Activated CD4-positive, alpha-beta T cell treated with anti-CD3 and anti-CD28 coated beads, Interleukin-2, amount 10 ng/mL, durations not matched to agents 24 days and 14 days (primary cell): Measurements from ENCODE around the gene DSTYK. TPM values are rescaled to one million over a fixed set of nuclear protein-coding genes. Genes with fewer than 3 reads are reported as not detected.
"Not testable (repeated sequence)": the region's sequence is repeated elsewhere in the genome, so short reads cannot be mapped to it uniquely, and the experiment has no call there.

ENCODE experiments used
- DNase-seq: peaks from one replicate; pipeline ENCODE4 v3.0.0; 2022
- H3K27ac Mint-ChIP-seq: one replicate; pipeline ENCODE4 v1.8.0; 2022; ENCODE audit warnings: mild to moderate bottlenecking, mixed read lengths
- H3K27me3 Mint-ChIP-seq: one replicate; pipeline ENCODE4 v1.8.0; 2022; ENCODE audit warnings: mixed read lengths
- H3K36me3 Mint-ChIP-seq: one replicate; pipeline ENCODE4 v1.8.0; 2022; ENCODE audit warnings: low read depth, mild to moderate bottlenecking, mixed read lengths
- H3K4me1 Mint-ChIP-seq: one replicate; pipeline ENCODE4 v1.8.0; 2021; ENCODE audit warnings: mixed read lengths
- H3K4me3 Mint-ChIP-seq: one replicate; pipeline ENCODE4 v1.8.0; 2022; ENCODE audit warnings: mild to moderate bottlenecking, moderate library complexity, mixed read lengths
- H3K9me3 Mint-ChIP-seq: one replicate; pipeline ENCODE4 v1.8.0; 2021; ENCODE audit warnings: mixed read lengths
- intact Hi-C: fragments of 100-400 bp; cut with micrococcal nuclease; formaldehyde crosslinking; loops from one replicate; pipeline ENCODE4 v1.15.1; 2023
- total RNA-seq: library from RNA; stranded (reverse); gene quantifications from 2 replicates; pipeline ENCODE4 v1.2.3, GENCODE V29; 2022

Gene DSTYK
- total RNA-seq, 1 donor from 2014 or later: 27.6 TPM

DNA sequence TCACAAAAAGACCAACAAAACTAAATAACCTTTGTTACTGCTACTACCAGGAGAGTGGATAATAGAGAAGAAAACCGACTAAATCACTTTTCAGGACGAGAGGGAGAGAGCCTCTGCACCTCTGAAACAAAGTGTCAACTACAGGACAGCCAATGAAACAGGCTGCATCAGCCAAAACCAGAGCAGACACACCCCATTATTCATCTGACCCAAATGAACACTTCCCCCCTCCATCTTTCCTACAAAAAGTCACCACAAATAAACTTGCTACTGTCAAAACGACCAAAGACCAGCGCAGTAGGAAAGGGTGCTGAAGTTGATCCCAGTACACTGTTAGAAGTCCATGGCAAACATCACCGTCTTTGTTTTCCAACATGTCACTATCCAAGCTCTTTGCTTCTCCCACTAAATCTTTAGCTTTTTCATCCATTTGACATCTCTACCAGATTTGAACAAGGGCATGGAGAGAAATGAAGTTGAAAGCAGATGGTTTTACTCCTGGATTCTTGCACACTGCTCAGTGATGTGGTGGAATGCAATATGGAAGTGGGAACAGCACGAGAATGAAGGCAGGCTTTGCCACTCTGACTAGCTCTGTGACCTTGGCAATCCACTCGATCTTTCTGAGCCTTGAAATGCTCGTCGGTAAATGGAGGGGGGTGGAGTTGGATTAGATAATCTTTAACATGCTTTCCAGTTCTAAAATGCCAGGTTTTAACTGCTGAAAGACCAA is 20.5 kb downstream of the DSTYK start:
- intact Hi-C loops: no loop called here
- no peak for DNase-seq
- Mint-ChIP-seq H3K27ac (no peak overlapping the region), H3K9me3 (no peaks in the 10 kb centered on the region), H3K36me3 (peaks cover 34% of the 10 kb centered on the region), H3K4me3 (no peak overlapping the region), H3K4me1 (peaks cover 50% of the 10 kb centered on the region), H3K27me3 (no peaks in the 10 kb centered on the region)

GRCh38 chr1:205189131-205189530 is 22.4 kb downstream of the DSTYK start:
- peaks cover 35% of the 10 kb centered on the region for H3K36me3 Mint-ChIP-seq
- peaks cover 55% of the 10 kb centered on the region for H3K4me1 Mint-ChIP-seq
- H3K27ac Mint-ChIP-seq: no peak overlapping the region
- no peak for DNase-seq
- intact Hi-C loops: no loop called here
- no peaks in the 10 kb centered on the region for H3K9me3 Mint-ChIP-seq
- no peaks in the 10 kb centered on the region for H3K27me3 Mint-ChIP-seq
- no peak overlapping the region for H3K4me3 Mint-ChIP-seq

- Mint-ChIP-seq H3K4me3 (no peak overlapping the region), H3K9me3 (no peaks in the 10 kb centered on the region), H3K27me3 (no peaks in the 10 kb centered on the region), H3K36me3 (peaks cover 36% of the 10 kb centered on the region), H3K4me1 (peaks cover 56% of the 10 kb centered on the region), H3K27ac (no peak overlapping the region)
- intact Hi-C loops: no loop called here
- DNase-seq: no peak
Measured at GRCh38 chr1:205188596-205188995, 22.9 kb downstream of the DSTYK start.

- no peak overlapping the region for H3K4me3 Mint-ChIP-seq
- no peak for DNase-seq
- no peaks in the 10 kb centered on the region for H3K9me3 Mint-ChIP-seq
- H3K36me3 Mint-ChIP-seq: peaks cover 38% of the 10 kb centered on the region
- H3K4me1 Mint-ChIP-seq: peaks cover 57% of the 10 kb centered on the region
- no peaks in the 10 kb centered on the region for H3K27me3 Mint-ChIP-seq
- intact Hi-C loops: no loop called here
- H3K27ac Mint-ChIP-seq: no peak overlapping the region
Measured at GRCh38 chr1:205188098-205188497, 23.4 kb downstream of the DSTYK start.

DNA sequence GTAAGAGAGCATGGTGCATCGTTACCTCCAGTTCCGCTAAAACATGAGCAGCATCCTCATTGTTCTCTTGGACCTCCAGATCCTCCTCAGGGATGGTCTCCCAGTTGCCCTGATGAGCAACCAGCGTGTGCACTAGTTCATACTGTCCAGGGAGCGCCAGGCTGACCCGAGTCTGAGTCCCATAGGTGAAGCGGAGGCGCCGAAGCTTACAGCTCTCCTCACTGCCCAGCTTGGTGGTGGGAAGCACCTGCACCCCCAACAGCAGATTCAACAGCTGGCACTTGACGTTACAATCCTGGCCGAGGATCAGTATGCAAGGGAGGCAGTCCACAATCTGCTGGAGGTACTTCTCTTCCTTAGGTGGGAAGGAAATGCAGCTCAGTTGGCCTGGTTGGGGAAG is 24.1 kb downstream of the DSTYK start:
- Mint-ChIP-seq H3K4me1 (peaks cover 57% of the 10 kb centered on the region), H3K27ac (no peak overlapping the region), H3K27me3 (no peaks in the 10 kb centered on the region), H3K36me3 (peaks cover 42% of the 10 kb centered on the region), H3K9me3 (no peaks in the 10 kb centered on the region), H3K4me3 (no peak overlapping the region)
- DNase-seq: no peak
- intact Hi-C loops: loop anchor here (2.0 kb wide), 2 partner anchors 15 to 41 kb away; no protein-coding TSS in a partner anchor

DNA sequence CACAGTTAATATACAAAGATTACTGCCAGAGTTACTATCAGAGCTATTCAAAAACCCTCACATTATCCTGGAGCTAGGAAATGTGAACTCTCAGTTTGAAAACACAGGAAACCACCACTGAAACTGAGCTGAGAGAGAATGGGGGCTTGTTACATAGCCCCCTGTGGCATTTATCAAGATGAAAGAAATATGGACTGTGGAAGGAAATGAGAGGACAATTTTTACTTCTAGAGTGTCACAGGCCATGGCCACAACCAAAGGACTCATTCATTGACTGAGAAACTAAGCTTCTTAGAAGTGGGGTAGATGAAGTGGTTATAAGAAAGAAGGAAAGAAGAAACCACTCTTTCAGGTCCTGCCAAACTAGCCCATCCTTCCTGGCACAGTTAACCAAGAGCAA is 25.3 kb downstream of the DSTYK start:
- no peak for DNase-seq
- no peaks in the 10 kb centered on the region for H3K27me3 Mint-ChIP-seq
- H3K36me3 Mint-ChIP-seq: peaks cover 41% of the 10 kb centered on the region
- peak overlapping the region; percentile 16 for H3K4me3 Mint-ChIP-seq
- H3K27ac Mint-ChIP-seq: peak overlapping the region; percentile 63
- no peaks in the 10 kb centered on the region for H3K9me3 Mint-ChIP-seq
- intact Hi-C loops: loop anchor here (1.0 to 2.0 kb wide), 4 partner anchors 13 to 43 kb away; no protein-coding TSS in a partner anchor
- H3K4me1 Mint-ChIP-seq: peaks cover 54% of the 10 kb centered on the region

DNA sequence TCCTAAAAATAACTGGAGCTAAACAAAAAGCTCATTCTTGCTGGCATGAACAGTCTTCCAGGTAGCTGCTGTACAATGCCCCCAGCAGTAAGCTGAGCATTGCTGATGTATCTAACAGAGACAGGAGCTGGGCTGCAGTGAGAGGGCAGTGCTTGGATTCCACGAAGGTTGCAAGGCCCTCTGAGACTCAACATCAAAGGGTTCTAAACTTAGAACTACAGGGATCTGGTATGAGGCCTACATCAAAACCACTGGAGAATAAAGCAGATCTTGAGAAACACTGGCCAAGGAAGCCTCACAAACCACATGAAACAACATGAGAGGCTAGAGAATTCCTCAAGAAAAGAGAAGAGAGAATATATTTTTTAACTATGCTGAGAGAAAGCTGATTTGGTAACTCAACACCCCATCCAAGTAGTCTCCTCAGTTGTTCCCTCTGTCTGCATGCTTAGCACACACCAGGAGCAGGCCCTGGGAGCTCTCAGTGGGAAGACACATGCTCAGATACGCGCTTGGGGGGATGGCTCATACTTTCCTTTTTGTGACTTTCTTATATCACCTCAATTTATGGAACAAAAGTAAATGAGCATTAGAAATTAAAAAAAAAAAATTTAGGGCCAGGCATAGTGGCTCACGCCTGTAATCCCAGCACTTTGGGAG is 27.7 kb downstream of the DSTYK start:
- Mint-ChIP-seq H3K36me3 (peaks cover 46% of the 10 kb centered on the region), H3K27me3 (no peaks in the 10 kb centered on the region), H3K4me3 (peak overlapping the region; percentile 27), H3K4me1 (peaks cover 49% of the 10 kb centered on the region), H3K9me3 (no peaks in the 10 kb centered on the region), H3K27ac (peak overlapping the region; percentile 44)
- no peak for DNase-seq
- intact Hi-C loops: no loop called here

GRCh38 chr1:205182930-205183329 is 28.6 kb downstream of the DSTYK start:
- intact Hi-C loops: no loop called here
- H3K4me3 Mint-ChIP-seq: no peak overlapping the region
- peaks cover 49% of the 10 kb centered on the region for H3K4me1 Mint-ChIP-seq
- no peaks in the 10 kb centered on the region for H3K9me3 Mint-ChIP-seq
- peaks cover 49% of the 10 kb centered on the region for H3K36me3 Mint-ChIP-seq
- H3K27ac Mint-ChIP-seq: no peak overlapping the region
- DNase-seq: no peak
- no peaks in the 10 kb centered on the region for H3K27me3 Mint-ChIP-seq

DNA sequence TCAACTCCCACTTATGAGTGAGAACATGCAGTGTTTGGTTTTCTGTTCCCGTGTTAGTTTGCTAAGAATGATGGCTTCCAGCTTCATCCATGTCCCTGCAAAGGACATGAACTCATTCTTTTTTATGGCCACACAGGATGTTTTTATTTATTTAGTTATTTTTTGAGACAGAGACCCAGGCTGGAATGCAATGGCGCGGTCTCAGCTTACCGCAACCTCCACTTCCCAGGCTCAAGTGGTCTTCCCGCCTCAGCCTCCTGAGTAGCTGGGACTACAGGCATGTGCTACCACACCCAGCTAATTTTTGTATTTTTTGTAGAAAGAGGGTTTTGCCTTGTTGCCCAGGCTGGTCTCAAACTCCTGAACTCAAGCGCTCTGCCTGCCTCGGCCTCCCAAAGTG is 31.2 kb downstream of the DSTYK start:
- H3K4me3 Mint-ChIP-seq, H3K27ac Mint-ChIP-seq, H3K27me3 Mint-ChIP-seq, H3K9me3 Mint-ChIP-seq, DNase-seq, intact Hi-C loops: not testable (repeated sequence)
- H3K36me3 Mint-ChIP-seq: peaks cover 44% of the 10 kb centered on the region
- H3K4me1 Mint-ChIP-seq: peaks cover 30% of the 10 kb centered on the region

GRCh38 chr1:205179842-205180241 is 31.7 kb downstream of the DSTYK start:
- Mint-ChIP-seq H3K4me1 (peaks cover 30% of the 10 kb centered on the region), H3K4me3 (no peak overlapping the region), H3K27ac (no peak overlapping the region), H3K36me3 (peaks cover 44% of the 10 kb centered on the region), H3K27me3 (no peaks in the 10 kb centered on the region), H3K9me3 (no peaks in the 10 kb centered on the region)
- intact Hi-C loops: no loop called here
- no peak for DNase-seq

- Mint-ChIP-seq H3K27ac (peak overlapping the region; percentile 79), H3K9me3 (no peaks in the 10 kb centered on the region), H3K36me3 (peaks cover 45% of the 10 kb centered on the region), H3K27me3 (no peaks in the 10 kb centered on the region), H3K4me1 (peaks cover 17% of the 10 kb centered on the region), H3K4me3 (peak overlapping the region; percentile 54)
- no peak for DNase-seq
- intact Hi-C loops: loop anchor here (1.0 to 5.0 kb wide), 4 partner anchors 14 to 66 kb away; partner anchors contain the start of gene DSTYK
Measured at GRCh38 chr1:205172729-205173366, 38.7 kb downstream of the DSTYK start.

DNA sequence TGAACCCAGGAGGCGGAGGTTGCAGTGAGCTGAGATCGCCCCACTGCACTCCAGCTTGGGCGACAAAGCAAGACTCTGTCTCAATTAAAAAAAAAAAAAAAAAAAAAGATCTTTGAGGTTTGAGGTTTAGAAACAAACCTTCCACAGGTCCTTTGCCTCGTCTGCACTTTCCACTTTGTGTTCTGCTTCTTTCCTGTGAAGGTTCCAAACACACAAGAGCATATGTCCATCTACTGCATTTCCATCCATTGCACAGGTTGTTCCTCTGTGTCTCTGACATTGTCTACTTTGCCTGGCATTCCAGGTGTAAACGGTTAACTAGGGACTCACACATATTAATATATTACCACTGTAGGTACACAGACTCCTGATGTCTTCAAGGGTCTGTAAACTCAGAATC is 40.1 kb downstream of the DSTYK start:
- Mint-ChIP-seq H3K27ac (peak overlapping the region; percentile 21), H3K9me3 (no peaks in the 10 kb centered on the region), H3K4me1 (peaks cover 17% of the 10 kb centered on the region), H3K4me3 (peak overlapping the region; percentile 24), H3K36me3 (peaks cover 48% of the 10 kb centered on the region), H3K27me3 (no peaks in the 10 kb centered on the region)
- DNase-seq: peak; percentile 72
- intact Hi-C loops: loop anchor here (5.0 kb wide), 1 partner anchor 41 kb away; the partner anchor contains the start of gene DSTYK

GRCh38 chr1:205170532-205171269 is 40.8 kb downstream of the DSTYK start:
- H3K9me3 Mint-ChIP-seq: no peaks in the 10 kb centered on the region
- no peak for DNase-seq
- peaks cover 15% of the 10 kb centered on the region for H3K4me1 Mint-ChIP-seq
- no peaks in the 10 kb centered on the region for H3K27me3 Mint-ChIP-seq
- peaks cover 47% of the 10 kb centered on the region for H3K36me3 Mint-ChIP-seq
- peak overlapping the region; percentile 21 for H3K27ac Mint-ChIP-seq
- intact Hi-C loops: loop anchor here (5.0 kb wide), 1 partner anchor 42 kb away; the partner anchor contains the start of gene DSTYK
- peak overlapping the region; percentile 24 for H3K4me3 Mint-ChIP-seq
